C4-2B (cell line): ENCODE measurements around the gene SLC13A4.
A peak's percentile ranks its signal among the peaks of the same experiment; 100 is the strongest.

Experiments used
- CTCF ChIP-seq: fragments of 450-650 bp; conservative IDR thresholded peaks from 2 replicates; pipeline ENCODE4 v1.5.1; 2017; ENCODE audit warnings: mild to moderate bottlenecking
- ZFX ChIP-seq: fragments of 450-650 bp; IDR thresholded peaks from 2 replicates; pipeline ENCODE4 v1.6.1; 2017

- TF ChIP-seq CTCF (peak; percentile 57), ZFX (no peak)
Observed at GRCh38 chr7:135711139-135711469, 16.9 kb downstream of the SLC13A4 start.
